Prostate gland (tissue), 2 donors: ENCODE measurements around the gene RTP3. TPM values are rescaled to one million over a fixed set of nuclear protein-coding genes. Genes with fewer than 3 reads are reported as not detected.

Source experiments
- DNase-seq: peaks from one replicate; pipeline ENCODE4 v3.0.0-alpha.2; 2019; ENCODE audit warnings: low spot score
- H3K27ac ChIP-seq, 2 donors: fragments of 200-600 bp; sonication (generic); 2 replicates each; pipeline ENCODE4 v1.5.1; 2017 to 2019
- H3K27me3 ChIP-seq: fragments of 200-600 bp; sonication (generic); replicated peaks from 2 replicates; pipeline ENCODE4 v1.5.1; 2019; ENCODE audit not compliant: insufficient read depth
- H3K36me3 ChIP-seq, 2 donors: fragments of 200-600 bp; sonication (generic); 1 replicate in 1 of 2; 2 replicates in 1 of 2; pipeline versions ENCODE4 v1.5.1 to v1.8.1; 2017 to 2019
- H3K4me1 ChIP-seq: fragments of 200-600 bp; sonication (generic); replicated peaks from 2 replicates; pipeline ENCODE4 v1.5.1; 2019
- H3K4me3 ChIP-seq, 2 donors: fragments of 200-600 bp; sonication (generic); 2 replicates each; pipeline ENCODE4 v1.5.1; 2017 to 2019
- H3K9me3 ChIP-seq: fragments of 200-600 bp; sonication (generic); 2 replicates; pipeline ENCODE4 v1.5.1; 2017
- POLR2A ChIP-seq: fragments of 450-650 bp; IDR thresholded peaks from one replicate; pipeline ENCODE4 v1.6.1; 2016; ENCODE audit warnings: antibody characterized with exemption, mild to moderate bottlenecking
- POLR2AphosphoS5 ChIP-seq: sonication (generic); formaldehyde crosslinking; IDR thresholded peaks from one replicate; pipeline ENCODE4 v1.6.1; 2017; ENCODE audit warnings: antibody characterized with exemption
- WGBS: methylation state at CpG from one replicate; pipeline ENCODE4 v1.1.5; 2018; 5-methylcytosine and 5-hydroxymethylcytosine counted together
- intact Hi-C: fragments of 100-400 bp; cut with DNase I; formaldehyde crosslinking; loops from one replicate; pipeline ENCODE4 v1.14.2; 2022
- total RNA-seq, 2 donors: library from RNA; depleted of rRNA; stranded (reverse); fragments of >200 nt; gene quantifications; one replicate each; pipeline ENCODE4 v1.1.0, GENCODE V29; 2016
- TF ChIP-seq, protein P1 (sequence below), 4 experiments: fragments of 200-600 bp in 2 of 4; fragments of 450-650 bp in 2 of 4; sonication (generic) in 2 of 4; IDR thresholded peaks; 1 replicate in 3 of 4; 2 replicates in 1 of 4; pipeline ENCODE4 v1.5.1; 2016 to 2019; ENCODE audit warnings: antibody characterized with exemption in 4 of 4, mild to moderate bottlenecking in 2 of 4, moderate library complexity in 2 of 4

RTP3 gene
- total RNA-seq, 2 donors from 2014 or later, result 0.68 TPM; not detected in 1

DNA sequence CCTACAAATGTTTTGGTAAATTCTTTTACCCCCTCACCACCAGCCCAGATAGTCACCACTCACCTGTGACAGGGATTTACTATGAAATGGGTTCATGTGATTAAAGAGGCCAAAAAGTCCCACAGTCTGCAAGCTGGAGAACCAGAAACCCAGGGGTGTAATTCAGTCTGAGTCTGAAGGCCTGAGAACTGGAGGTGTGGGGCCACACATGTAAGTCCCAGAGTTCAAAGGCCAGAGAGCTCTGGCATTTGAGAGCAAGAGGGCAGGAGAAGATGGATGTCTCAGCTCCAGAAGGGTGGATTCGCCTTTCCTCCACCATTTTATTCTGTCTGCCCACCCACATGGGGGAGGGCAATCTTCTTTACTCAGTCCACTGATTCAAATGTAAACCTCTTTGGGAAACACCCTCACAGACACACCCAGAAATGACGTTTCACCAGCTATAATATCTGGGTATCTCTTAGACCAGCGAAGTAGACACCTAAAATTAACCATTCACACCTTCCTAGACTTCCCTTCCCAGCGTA is 11.9 kb downstream of the RTP3 start:
- Histone ChIP-seq H3K27me3 (no peaks in the 10 kb centered on the region), H3K4me1 (no peaks in the 10 kb centered on the region), H3K27ac (no peak overlapping the region), H3K9me3 (no peaks in the 10 kb centered on the region), H3K4me3 (no peak overlapping the region), H3K36me3 (no peaks in the 10 kb centered on the region)
- no peak for TF ChIP-seq POLR2A
- no peak for TF ChIP-seq POLR2AphosphoS5
- TF ChIP-seq, protein P1, sequence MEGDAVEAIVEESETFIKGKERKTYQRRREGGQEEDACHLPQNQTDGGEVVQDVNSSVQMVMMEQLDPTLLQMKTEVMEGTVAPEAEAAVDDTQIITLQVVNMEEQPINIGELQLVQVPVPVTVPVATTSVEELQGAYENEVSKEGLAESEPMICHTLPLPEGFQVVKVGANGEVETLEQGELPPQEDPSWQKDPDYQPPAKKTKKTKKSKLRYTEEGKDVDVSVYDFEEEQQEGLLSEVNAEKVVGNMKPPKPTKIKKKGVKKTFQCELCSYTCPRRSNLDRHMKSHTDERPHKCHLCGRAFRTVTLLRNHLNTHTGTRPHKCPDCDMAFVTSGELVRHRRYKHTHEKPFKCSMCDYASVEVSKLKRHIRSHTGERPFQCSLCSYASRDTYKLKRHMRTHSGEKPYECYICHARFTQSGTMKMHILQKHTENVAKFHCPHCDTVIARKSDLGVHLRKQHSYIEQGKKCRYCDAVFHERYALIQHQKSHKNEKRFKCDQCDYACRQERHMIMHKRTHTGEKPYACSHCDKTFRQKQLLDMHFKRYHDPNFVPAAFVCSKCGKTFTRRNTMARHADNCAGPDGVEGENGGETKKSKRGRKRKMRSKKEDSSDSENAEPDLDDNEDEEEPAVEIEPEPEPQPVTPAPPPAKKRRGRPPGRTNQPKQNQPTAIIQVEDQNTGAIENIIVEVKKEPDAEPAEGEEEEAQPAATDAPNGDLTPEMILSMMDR (IDR thresholded peaks at IDR 0.05), result no peak
- intact Hi-C loops, result no loop called here
- no peak for DNase-seq
- WGBS, result 62% methylated on average over 4 of the region's 4 CpGs

DNA sequence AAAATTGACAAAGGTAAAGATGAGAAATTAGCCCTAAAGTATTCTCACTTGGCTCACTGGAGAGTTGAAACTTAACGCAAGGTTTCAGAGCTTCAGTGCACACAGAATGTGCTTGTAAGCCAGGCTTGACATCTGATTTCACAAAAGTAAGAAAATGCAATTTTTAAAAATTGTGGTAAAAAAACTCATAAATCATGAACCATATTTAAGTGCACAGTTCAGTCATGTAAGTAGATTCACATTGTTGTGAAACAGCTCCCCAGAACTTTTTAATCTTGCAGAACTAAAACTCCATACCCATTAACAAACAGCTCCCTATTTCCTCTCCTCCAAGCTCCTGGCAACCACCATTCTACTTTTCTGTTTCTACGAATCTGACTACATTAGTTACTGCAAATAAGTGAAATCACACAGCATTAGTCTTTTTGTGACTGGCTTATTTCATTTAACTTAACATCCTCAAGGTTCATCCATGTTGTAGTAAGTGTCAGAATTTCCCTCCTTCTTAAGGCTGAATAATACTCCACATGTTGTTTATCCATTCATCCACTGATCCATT is 14.5 kb downstream of the RTP3 start:
- 80% methylated on average over 2 of the region's 2 CpGs for WGBS
- DNase-seq, result no peak
- H3K9me3 ChIP-seq, result no peaks in the 10 kb centered on the region
- no peaks in the 10 kb centered on the region for H3K36me3 ChIP-seq
- no peak overlapping the region for H3K27ac ChIP-seq
- no peak overlapping the region for H3K4me3 ChIP-seq
- no peaks in the 10 kb centered on the region for H3K4me1 ChIP-seq
- H3K27me3 ChIP-seq, result no peaks in the 10 kb centered on the region
- intact Hi-C loops, result no loop called here
- no peak for TF ChIP-seq POLR2A
- TF ChIP-seq, protein P1 (IDR thresholded peaks at IDR 0.05), result no peak
- TF ChIP-seq POLR2AphosphoS5, result no peak

DNA sequence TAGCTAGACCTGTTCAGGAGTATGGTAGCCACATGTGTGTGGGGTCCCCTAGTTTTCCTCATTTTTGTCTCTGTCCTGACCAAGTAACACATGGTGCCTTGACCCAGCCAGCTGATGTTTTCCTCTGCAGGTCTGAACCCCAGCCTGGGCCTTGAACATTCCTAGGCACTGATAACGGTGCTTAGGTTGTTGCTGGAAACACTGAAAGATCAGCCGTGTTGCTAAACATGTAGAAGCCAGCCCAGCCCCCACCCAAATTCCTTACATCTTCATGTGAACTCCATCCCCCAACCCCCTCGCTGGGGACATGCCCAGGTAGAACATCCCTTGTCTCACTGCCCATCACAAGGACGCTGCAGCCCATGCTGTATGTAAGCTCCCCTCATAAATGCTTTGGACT is 18.7 kb downstream of the RTP3 start:
- 89% methylated on average over 4 of the region's 4 CpGs for WGBS
- DNase-seq, result no peak
- no peak overlapping the region for H3K27ac ChIP-seq
- TF ChIP-seq POLR2AphosphoS5 (no peak), POLR2A (no peak)
- TF ChIP-seq, protein P1 (IDR thresholded peaks at IDR 0.05), result no peak
- no peaks in the 10 kb centered on the region for H3K36me3 ChIP-seq
- no peaks in the 10 kb centered on the region for H3K9me3 ChIP-seq
- H3K4me1 ChIP-seq, result no peaks in the 10 kb centered on the region
- no peak overlapping the region for H3K4me3 ChIP-seq
- intact Hi-C loops, result no loop called here
- no peaks in the 10 kb centered on the region for H3K27me3 ChIP-seq

DNA sequence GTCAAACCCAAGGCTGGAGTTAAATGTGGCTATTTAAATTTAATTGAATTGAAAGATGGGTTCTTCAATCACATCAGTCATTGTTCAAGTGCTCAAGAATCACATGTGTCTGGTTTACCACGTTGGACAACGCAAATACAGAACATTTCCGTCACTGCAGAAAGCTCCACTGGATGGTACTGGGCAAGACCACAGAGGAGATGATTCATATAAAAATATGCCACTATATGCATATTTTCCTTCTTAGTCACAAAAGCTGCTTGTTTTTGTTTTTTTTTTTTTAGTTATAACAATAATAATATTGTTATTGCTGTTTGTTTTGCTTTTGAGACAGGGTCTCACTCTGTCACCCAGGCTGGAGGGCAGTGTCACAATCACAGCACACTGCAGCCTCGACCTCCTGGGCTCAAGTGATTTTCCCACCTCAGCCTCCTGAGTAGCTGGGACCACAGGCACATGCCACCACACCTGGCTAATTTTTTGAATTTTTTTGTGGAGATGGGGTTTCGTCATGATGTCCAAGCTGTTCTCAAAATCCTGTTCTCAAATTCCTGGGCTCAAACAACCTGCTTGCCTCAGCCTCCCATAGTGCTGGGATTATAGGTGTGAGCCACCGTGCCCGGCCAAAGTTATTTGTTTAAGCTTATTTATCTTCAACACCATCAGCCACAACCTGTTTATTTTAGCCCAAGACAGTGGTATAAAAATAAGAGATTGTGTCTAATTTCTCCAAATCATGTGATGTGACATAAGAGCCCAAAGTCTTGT is 19.4 kb downstream of the RTP3 start:
- Histone ChIP-seq H3K4me1 (no peaks in the 10 kb centered on the region), H3K27ac (no peak overlapping the region), H3K27me3 (no peaks in the 10 kb centered on the region), H3K36me3 (no peaks in the 10 kb centered on the region), H3K9me3 (no peaks in the 10 kb centered on the region), H3K4me3 (no peak overlapping the region)
- intact Hi-C loops, result no loop called here
- no peak for DNase-seq
- no peak for TF ChIP-seq POLR2A
- TF ChIP-seq, protein P1 (IDR thresholded peaks at IDR 0.05), result no peak
- no peak for TF ChIP-seq POLR2AphosphoS5
- 76% methylated on average over 7 of the region's 7 CpGs for WGBS
